CD8-positive, alpha-beta memory T cell (primary cell): ENCODE data around the gene LGALS1. TPM values are rescaled to one million over a fixed set of nuclear protein-coding genes. Genes with fewer than 3 reads are reported as not detected.

ENCODE experiments used
- CTCF ChIA-PET: fragments of 350-600 bp; sonication (Branson Sonifier 250); formaldehyde crosslinking; loops from one replicate; lab custom pipeline; 2021; ENCODE audit warnings: antibody characterized with exemption; lab: Charles Lee
- POLR2A ChIA-PET: fragments of 350-600 bp; sonication (Branson Sonifier 250); formaldehyde crosslinking; loops from one replicate; lab custom pipeline; 2021; ENCODE audit warnings: antibody characterized with exemption; lab: Charles Lee
- DNase-seq, 5 donors: peaks; one replicate each; pipeline versions ENCODE4 v3.0.0 to v3.0.0-alpha.2; 2020 to 2022; ENCODE audit warnings: mixed read lengths in 1 of 5
- H3K27ac ChIP-seq: one replicate; pipeline ENCODE4 v1.7.0; 2013; ENCODE audit warnings: low read depth, mild to moderate bottlenecking, low read length, moderate library complexity
- H3K27me3 ChIP-seq: 2 replicates; pipeline ENCODE4 v1.7.0; 2013; ENCODE audit warnings: low read length, mild to moderate bottlenecking; ENCODE audit not compliant: insufficient read depth, poor library complexity, severe bottlenecking
- H3K36me3 ChIP-seq: 2 replicates; pipeline ENCODE4 v1.7.0; 2013; ENCODE audit warnings: mild to moderate bottlenecking, low read length, moderate library complexity; ENCODE audit not compliant: insufficient read depth
- H3K4me1 ChIP-seq: 2 replicates; pipeline ENCODE4 v1.7.0; 2013; ENCODE audit warnings: mild to moderate bottlenecking, low read length, moderate library complexity; ENCODE audit not compliant: insufficient read depth
- H3K4me3 ChIP-seq: 2 replicates; pipeline ENCODE4 v1.7.0; 2013; ENCODE audit warnings: mild to moderate bottlenecking, low read length
- H3K9me3 ChIP-seq: 2 replicates; pipeline ENCODE4 v1.7.0; 2013; ENCODE audit warnings: mild to moderate bottlenecking, low read length
- H3K27ac Mint-ChIP-seq, 8 donors: one replicate each; pipeline ENCODE4 v1.8.0; 2020 to 2021; ENCODE audit warnings: mixed read lengths in 8 of 8, mild to moderate bottlenecking in 6 of 8, inconsistent platforms in 3 of 8, moderate library complexity in 3 of 8
- H3K27me3 Mint-ChIP-seq, 2 donors: one replicate each; pipeline ENCODE4 v1.8.0; 2020 to 2021; ENCODE audit warnings: mixed read lengths in 2 of 2, mild to moderate bottlenecking in 1 of 2, moderate library complexity in 1 of 2
- H3K36me3 Mint-ChIP-seq, 3 donors: one replicate each; pipeline ENCODE4 v1.8.0; 2020 to 2021; ENCODE audit warnings: mixed read lengths in 3 of 3, inconsistent platforms in 1 of 3, mild to moderate bottlenecking in 1 of 3
- H3K4me1 Mint-ChIP-seq, 3 donors: one replicate each; pipeline ENCODE4 v1.8.0; 2020 to 2021; ENCODE audit warnings: mixed read lengths in 3 of 3, inconsistent platforms in 1 of 3, mild to moderate bottlenecking in 1 of 3
- H3K4me3 Mint-ChIP-seq, 7 donors: one replicate each; pipeline ENCODE4 v1.8.0; 2020 to 2021; ENCODE audit warnings: mixed read lengths in 7 of 7, mild to moderate bottlenecking in 6 of 7, moderate library complexity in 4 of 7, inconsistent platforms in 2 of 7
- H3K9me3 Mint-ChIP-seq, 5 donors: one replicate each; pipeline ENCODE4 v1.8.0; 2020 to 2022; ENCODE audit warnings: mixed read lengths in 5 of 5, mild to moderate bottlenecking in 3 of 5, moderate library complexity in 2 of 5, inconsistent platforms in 1 of 5
- polyA plus RNA-seq: library from polyadenylated mRNA; unstranded; fragments of 300-500 nt; fragmentation: Illumina TruSeq; gene quantifications from one replicate; pipeline ENCODE4 v1.2.3, GENCODE V29; 2021
- total RNA-seq, 2 experiments: library from RNA; stranded (reverse); gene quantifications; one replicate each; pipeline ENCODE4 v1.2.3, GENCODE V29; 2021

The LGALS1 gene
- total and polyA plus RNA-seq, 3 experiments from 2014 or later = 182 to 223 (median 204) TPM

- H3K4me3 Mint-ChIP-seq = peak overlapping the region in 2 of 7 donors; percentile 34 to 68
- no peak overlapping the region for H3K4me3 ChIP-seq
- no peaks in the 10 kb centered on the region for H3K9me3 Mint-ChIP-seq
- CTCF ChIA-PET = interaction anchor here (1.0 to 16.7 kb wide), 10 partner anchors 11 to 141 kb away, joined by 4 to 375 read pairs (median 24); partner anchors contain the start of genes GGA1, PDXP and SH3BP1
- DNase-seq = no peak
- H3K36me3 ChIP-seq = no peaks in the 10 kb centered on the region
- H3K27me3 Mint-ChIP-seq = no peaks in the 10 kb centered on the region
- peaks cover 20% of the 10 kb centered on the region for H3K4me1 ChIP-seq
- H3K27ac ChIP-seq = no peak overlapping the region
- peaks cover 27 to 36% (median 29%) of the 10 kb centered on the region in 3 donors for H3K4me1 Mint-ChIP-seq
- POLR2A ChIA-PET = interaction anchor here (1.2 to 1.9 kb wide), 2 partner anchors 22 to 37 kb away, joined by 3 to 10 read pairs; partner anchors contain the start of gene PDXP
- peak overlapping the region in 3 of 8 donors; percentile 44 to 66 (median 57) for H3K27ac Mint-ChIP-seq
- H3K36me3 Mint-ChIP-seq = peaks cover 0 to 16% (median 4%) of the 10 kb centered on the region in 3 donors
- H3K27me3 ChIP-seq = no peaks in the 10 kb centered on the region
- H3K9me3 ChIP-seq = no peaks in the 10 kb centered on the region
These were observed 4.9 kb downstream of the LGALS1 start for GRCh38 chr22:37680191-37680851.

GRCh38 chr22:37681001-37681424 is 5.6 kb downstream of the LGALS1 start:
- no peak for DNase-seq
- peaks cover 0 to 1% of the 10 kb centered on the region in 2 donors for H3K27me3 Mint-ChIP-seq
- no peak overlapping the region for H3K27ac ChIP-seq
- peaks cover 18% of the 10 kb centered on the region for H3K4me1 ChIP-seq
- H3K36me3 Mint-ChIP-seq = peaks cover 0 to 17% (median 4%) of the 10 kb centered on the region in 3 donors
- POLR2A ChIA-PET = interaction anchor here (0.6 to 1.9 kb wide), 3 partner anchors 23 to 72 kb away, joined by 3 to 10 read pairs (median 10); partner anchors contain the start of genes GGA1 and PDXP
- peak overlapping the region in 2 of 8 donors; percentile 66 to 68 for H3K27ac Mint-ChIP-seq
- H3K9me3 Mint-ChIP-seq = no peaks in the 10 kb centered on the region
- H3K9me3 ChIP-seq = no peaks in the 10 kb centered on the region
- CTCF ChIA-PET = interaction anchor here (0.8 to 16.7 kb wide), 18 partner anchors 10 to 182 kb away, joined by 3 to 375 read pairs (median 7); partner anchors contain the start of genes GGA1, PDXP and SH3BP1
- H3K4me3 ChIP-seq = no peak overlapping the region
- H3K27me3 ChIP-seq = no peaks in the 10 kb centered on the region
- H3K4me3 Mint-ChIP-seq = peak overlapping the region in 1 of 7 donors; percentile 73
- H3K36me3 ChIP-seq = no peaks in the 10 kb centered on the region
- H3K4me1 Mint-ChIP-seq = peaks cover 22 to 36% (median 32%) of the 10 kb centered on the region in 3 donors

GRCh38 chr22:37681556-37682049 is 6.2 kb downstream of the LGALS1 start:
- POLR2A ChIA-PET = interaction anchor here (0.6 to 1.9 kb wide), 4 partner anchors 23 to 72 kb away, joined by 3 to 10 read pairs (median 6); partner anchors contain the start of genes GGA1 and PDXP
- H3K27ac ChIP-seq = no peak overlapping the region
- Mint-ChIP-seq H3K36me3 (peaks cover 0 to 19% (median 4%) of the 10 kb centered on the region in 3 donors), H3K27ac (peak overlapping the region; percentile 3 to 83 (median 54)), H3K4me3 (peak overlapping the region in 3 of 7 donors; percentile 7 to 73 (median 15)), H3K4me1 (peaks cover 22 to 38% (median 35%) of the 10 kb centered on the region in 3 donors), H3K9me3 (no peaks in the 10 kb centered on the region), H3K27me3 (peaks cover 0 to 1% of the 10 kb centered on the region in 2 donors)
- no peaks in the 10 kb centered on the region for H3K27me3 ChIP-seq
- DNase-seq = peak; percentile 47 to 81 (median 66)
- peaks cover 19% of the 10 kb centered on the region for H3K4me1 ChIP-seq
- CTCF ChIA-PET = interaction anchor here (0.8 to 16.7 kb wide), 20 partner anchors 11 to 182 kb away, joined by 3 to 375 read pairs (median 6); partner anchors contain the start of genes GGA1, PDXP and SH3BP1
- H3K4me3 ChIP-seq = no peak overlapping the region
- no peaks in the 10 kb centered on the region for H3K9me3 ChIP-seq
- no peaks in the 10 kb centered on the region for H3K36me3 ChIP-seq

- Mint-ChIP-seq H3K36me3 (peaks cover 0 to 28% (median 0%) of the 10 kb centered on the region in 3 donors), H3K4me1 (peaks cover 28 to 41% (median 39%) of the 10 kb centered on the region in 3 donors), H3K27ac (peak overlapping the region in 3 of 8 donors; percentile 32 to 96 (median 43)), H3K4me3 (peak overlapping the region in 6 of 7 donors; percentile 32 to 97 (median 92)), H3K9me3 (no peaks in the 10 kb centered on the region), H3K27me3 (peaks cover 0 to 1% of the 10 kb centered on the region in 2 donors)
- no peak overlapping the region for H3K27ac ChIP-seq
- no peaks in the 10 kb centered on the region for H3K9me3 ChIP-seq
- CTCF ChIA-PET = interaction anchor here (0.7 to 16.7 kb wide), 11 partner anchors 9 to 78 kb away, joined by 3 to 375 read pairs (median 7); partner anchors contain the start of genes GGA1, LGALS1, PDXP and SH3BP1
- H3K4me1 ChIP-seq = peaks cover 23% of the 10 kb centered on the region
- DNase-seq = no peak
- POLR2A ChIA-PET = interaction anchor here (0.7 to 1.9 kb wide), 5 partner anchors 8 to 705 kb away, joined by 3 to 7 read pairs (median 6); partner anchors contain the start of gene PDXP
- no peaks in the 10 kb centered on the region for H3K27me3 ChIP-seq
- H3K36me3 ChIP-seq = peaks cover 16% of the 10 kb centered on the region
- H3K4me3 ChIP-seq = no peak overlapping the region
These were observed 9.6 kb downstream of the LGALS1 start for GRCh38 chr22:37684803-37685615.

- Mint-ChIP-seq H3K36me3 (peaks cover 0 to 41% (median 0%) of the 10 kb centered on the region in 3 donors), H3K9me3 (no peaks in the 10 kb centered on the region), H3K4me1 (peaks cover 26 to 38% (median 34%) of the 10 kb centered on the region in 3 donors), H3K27ac (peak within 1 kb of the TSS; percentile 32 to 100 (median 96)), H3K27me3 (peaks cover 0 to 1% of the 10 kb centered on the region in 2 donors), H3K4me3 (peak within 1 kb of the TSS; percentile 83 to 97 (median 94))
- ChIA-PET CTCF (interaction anchor here (0.5 to 16.7 kb wide), 10 partner anchors 9 to 79 kb away, joined by 3 to 375 read pairs (median 6); partner anchors contain the start of genes GGA1, LGALS1 and SH3BP1), POLR2A (interaction anchor here (1.0 to 2.3 kb wide), 6 partner anchors 9 to 78 kb away, joined by 3 to 12 read pairs (median 6); partner anchors contain the start of genes GGA1 and PDXP)
- H3K27me3 ChIP-seq = no peaks in the 10 kb centered on the region
- H3K9me3 ChIP-seq = no peaks in the 10 kb centered on the region
- peak within 1 kb of the TSS; percentile 83 for H3K27ac ChIP-seq
- peaks cover 21% of the 10 kb centered on the region for H3K4me1 ChIP-seq
- peaks cover 28% of the 10 kb centered on the region for H3K36me3 ChIP-seq
- peak within 1 kb of the TSS; percentile 88 for H3K4me3 ChIP-seq
- DNase-seq = peak; percentile 62 to 84 (median 74)
These were observed 10.9 kb downstream of the LGALS1 start, which contains the start of gene NOL12 for GRCh38 chr22:37686002-37686982. Gene NOL12, plus strand, starts transcription at chr22:37686343. Its CDS starts 50 bp downstream, at chr22:37686393.

GRCh38 chr22:37690407-37690806 is 15.0 kb downstream of the LGALS1 start:
- ChIA-PET CTCF (interaction anchor here (16.7 kb wide), 1 partner anchor 52 kb away, joined by 375 read pairs; the partner anchor contains the start of gene SH3BP1), POLR2A (no interaction called here)

More at GRCh38 chr22:37690407-37690806, 15.0 kb downstream of the LGALS1 start:
- peak overlapping the region in 1 of 8 donors; percentile 50 for H3K27ac Mint-ChIP-seq
- Histone ChIP-seq H3K36me3 (peaks cover 39% of the 10 kb centered on the region), H3K4me1 (peaks cover 15% of the 10 kb centered on the region), H3K9me3 (no peaks in the 10 kb centered on the region), H3K27ac (no peak overlapping the region), H3K4me3 (no peak overlapping the region), H3K27me3 (no peaks in the 10 kb centered on the region)
- H3K4me3 Mint-ChIP-seq = peak overlapping the region in 1 of 7 donors; percentile 34
- peaks cover 0 to 1% of the 10 kb centered on the region in 2 donors for H3K27me3 Mint-ChIP-seq
- peaks cover 24 to 30% (median 29%) of the 10 kb centered on the region in 3 donors for H3K4me1 Mint-ChIP-seq
- no peak for DNase-seq
- H3K9me3 Mint-ChIP-seq = no peaks in the 10 kb centered on the region
- H3K36me3 Mint-ChIP-seq = peaks cover 7 to 70% (median 8%) of the 10 kb centered on the region in 3 donors
